Measurements from ENCODE around the gene C10orf90. TPM values are rescaled to one million over a fixed set of nuclear protein-coding genes. Genes with fewer than 3 reads are reported as not detected.

Gene C10orf90
- total and polyA plus RNA-seq, 4 donors = 0.05 to 0.25 TPM; not detected in 2

GRCh38 chr10:126417220-126417825 is 253.2 kb downstream of the C10orf90 start:
- Histone ChIP-seq H3K9ac (ENCODE audit: low read depth in 1 of 2, low read length in 2 of 2) (no peak overlapping the region), H3K4me3 (ENCODE audit: low read depth in 1 of 3, low read length in 3 of 3) (no peak overlapping the region), H3K27ac (ENCODE audit: low read depth in 1 of 2, low read length in 2 of 2) (no peak overlapping the region), H3K27me3 (ENCODE audit: control insufficient read depth in 4 of 4, insufficient read depth in 4 of 4, low read length in 3 of 4) (peaks cover 0 to 3% (median 0%) of the 10 kb centered on the region in 4 donors), H3K9me3 (ENCODE audit: control insufficient read depth in 4 of 4, low read length in 3 of 4) (peaks cover 1 to 9% (median 8%) of the 10 kb centered on the region in 4 donors), H3K4me1 (ENCODE audit: control insufficient read depth in 4 of 4, insufficient read depth in 4 of 4, low read length in 3 of 4) (no peaks in the 10 kb centered on the region), H3K36me3 (ENCODE audit: control insufficient read depth in 4 of 4, insufficient read depth in 3 of 4, low read depth in 1 of 4, low read length in 3 of 4) (no peaks in the 10 kb centered on the region)
- 65% methylated on average over 4 of the region's 4 CpGs for WGBS
- TF ChIP-seq RXRA (IDR thresholded peaks at IDR 0.05) = no peak
- no peak for TF ChIP-seq CTCF (IDR thresholded peaks at IDR 0.05; ENCODE audit: low read depth, low read length, missing input control)
- TF ChIP-seq TAF1 (conservative IDR thresholded peaks at IDR 0.05) = no peak
- TF ChIP-seq NR2F2 (IDR thresholded peaks at IDR 0.05) = no peak
- TF ChIP-seq, protein P1, sequence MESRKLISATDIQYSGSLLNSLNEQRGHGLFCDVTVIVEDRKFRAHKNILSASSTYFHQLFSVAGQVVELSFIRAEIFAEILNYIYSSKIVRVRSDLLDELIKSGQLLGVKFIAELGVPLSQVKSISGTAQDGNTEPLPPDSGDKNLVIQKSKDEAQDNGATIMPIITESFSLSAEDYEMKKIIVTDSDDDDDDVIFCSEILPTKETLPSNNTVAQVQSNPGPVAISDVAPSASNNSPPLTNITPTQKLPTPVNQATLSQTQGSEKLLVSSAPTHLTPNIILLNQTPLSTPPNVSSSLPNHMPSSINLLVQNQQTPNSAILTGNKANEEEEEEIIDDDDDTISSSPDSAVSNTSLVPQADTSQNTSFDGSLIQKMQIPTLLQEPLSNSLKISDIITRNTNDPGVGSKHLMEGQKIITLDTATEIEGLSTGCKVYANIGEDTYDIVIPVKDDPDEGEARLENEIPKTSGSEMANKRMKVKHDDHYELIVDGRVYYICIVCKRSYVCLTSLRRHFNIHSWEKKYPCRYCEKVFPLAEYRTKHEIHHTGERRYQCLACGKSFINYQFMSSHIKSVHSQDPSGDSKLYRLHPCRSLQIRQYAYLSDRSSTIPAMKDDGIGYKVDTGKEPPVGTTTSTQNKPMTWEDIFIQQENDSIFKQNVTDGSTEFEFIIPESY (IDR thresholded peaks at IDR 0.05) = no peak
- TF ChIP-seq, protein P2, sequence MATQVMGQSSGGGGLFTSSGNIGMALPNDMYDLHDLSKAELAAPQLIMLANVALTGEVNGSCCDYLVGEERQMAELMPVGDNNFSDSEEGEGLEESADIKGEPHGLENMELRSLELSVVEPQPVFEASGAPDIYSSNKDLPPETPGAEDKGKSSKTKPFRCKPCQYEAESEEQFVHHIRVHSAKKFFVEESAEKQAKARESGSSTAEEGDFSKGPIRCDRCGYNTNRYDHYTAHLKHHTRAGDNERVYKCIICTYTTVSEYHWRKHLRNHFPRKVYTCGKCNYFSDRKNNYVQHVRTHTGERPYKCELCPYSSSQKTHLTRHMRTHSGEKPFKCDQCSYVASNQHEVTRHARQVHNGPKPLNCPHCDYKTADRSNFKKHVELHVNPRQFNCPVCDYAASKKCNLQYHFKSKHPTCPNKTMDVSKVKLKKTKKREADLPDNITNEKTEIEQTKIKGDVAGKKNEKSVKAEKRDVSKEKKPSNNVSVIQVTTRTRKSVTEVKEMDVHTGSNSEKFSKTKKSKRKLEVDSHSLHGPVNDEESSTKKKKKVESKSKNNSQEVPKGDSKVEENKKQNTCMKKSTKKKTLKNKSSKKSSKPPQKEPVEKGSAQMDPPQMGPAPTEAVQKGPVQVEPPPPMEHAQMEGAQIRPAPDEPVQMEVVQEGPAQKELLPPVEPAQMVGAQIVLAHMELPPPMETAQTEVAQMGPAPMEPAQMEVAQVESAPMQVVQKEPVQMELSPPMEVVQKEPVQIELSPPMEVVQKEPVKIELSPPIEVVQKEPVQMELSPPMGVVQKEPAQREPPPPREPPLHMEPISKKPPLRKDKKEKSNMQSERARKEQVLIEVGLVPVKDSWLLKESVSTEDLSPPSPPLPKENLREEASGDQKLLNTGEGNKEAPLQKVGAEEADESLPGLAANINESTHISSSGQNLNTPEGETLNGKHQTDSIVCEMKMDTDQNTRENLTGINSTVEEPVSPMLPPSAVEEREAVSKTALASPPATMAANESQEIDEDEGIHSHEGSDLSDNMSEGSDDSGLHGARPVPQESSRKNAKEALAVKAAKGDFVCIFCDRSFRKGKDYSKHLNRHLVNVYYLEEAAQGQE (IDR thresholded peaks at IDR 0.05) = no peak
- no peak for DNase-seq (ENCODE audit: low spot score)

- H3K4me1 ChIP-seq (ENCODE audit: control insufficient read depth in 4 of 4, insufficient read depth in 4 of 4, low read length in 3 of 4) = no peaks in the 10 kb centered on the region
- 63% methylated on average over 6 of the region's 6 CpGs for WGBS
- H3K27me3 ChIP-seq (ENCODE audit: control insufficient read depth in 4 of 4, insufficient read depth in 4 of 4, low read length in 3 of 4) = peaks cover 0 to 5% (median 1%) of the 10 kb centered on the region in 4 donors
- H3K27ac ChIP-seq (ENCODE audit: low read depth in 1 of 2, low read length in 2 of 2) = no peak overlapping the region
- TF ChIP-seq, protein P1 (IDR thresholded peaks at IDR 0.05) = no peak
- TF ChIP-seq TAF1 (conservative IDR thresholded peaks at IDR 0.05) = no peak
- no peak for TF ChIP-seq NR2F2 (IDR thresholded peaks at IDR 0.05)
- TF ChIP-seq FOXA2 (IDR thresholded peaks at IDR 0.05) = no peak
- DNase-seq (ENCODE audit: low spot score) = no peak
- peak overlapping the region in 1 of 2 donors; percentile 26 for H3K9ac ChIP-seq (ENCODE audit: low read depth in 1 of 2, low read length in 2 of 2)
- H3K4me3 ChIP-seq (ENCODE audit: low read depth in 1 of 3, low read length in 3 of 3) = no peak overlapping the region
- no peaks in the 10 kb centered on the region for H3K9me3 ChIP-seq (ENCODE audit: control insufficient read depth in 4 of 4, low read length in 3 of 4)
- no peaks in the 10 kb centered on the region for H3K36me3 ChIP-seq (ENCODE audit: control insufficient read depth in 4 of 4, insufficient read depth in 3 of 4, low read depth in 1 of 4, low read length in 3 of 4)
Measured at GRCh38 chr10:126409821-126410220, 260.7 kb downstream of the C10orf90 start.

Data from liver (tissue), 9 donors.